Subcutaneous preadipocyte (primary cell): ENCODE measurements around the gene TTBK2. TPM values are rescaled to one million over a fixed set of nuclear protein-coding genes. Genes with fewer than 3 reads are reported as not detected.

Experiments used
- small RNA-seq: library from RNA; depleted of rRNA; stranded (forward); fragments of <200 nt; gene quantifications from one replicate; pipeline ENCODE3, GENCODE V24; 2012
- total RNA-seq: library from RNA; depleted of rRNA; stranded (reverse); fragments of >200 nt; gene quantifications from 2 replicates; pipeline ENCODE4 v1.2.3, GENCODE V29; 2012

Gene TTBK2
- total RNA-seq = 4.4 and 7.2 TPM in 2 replicates

DNA sequence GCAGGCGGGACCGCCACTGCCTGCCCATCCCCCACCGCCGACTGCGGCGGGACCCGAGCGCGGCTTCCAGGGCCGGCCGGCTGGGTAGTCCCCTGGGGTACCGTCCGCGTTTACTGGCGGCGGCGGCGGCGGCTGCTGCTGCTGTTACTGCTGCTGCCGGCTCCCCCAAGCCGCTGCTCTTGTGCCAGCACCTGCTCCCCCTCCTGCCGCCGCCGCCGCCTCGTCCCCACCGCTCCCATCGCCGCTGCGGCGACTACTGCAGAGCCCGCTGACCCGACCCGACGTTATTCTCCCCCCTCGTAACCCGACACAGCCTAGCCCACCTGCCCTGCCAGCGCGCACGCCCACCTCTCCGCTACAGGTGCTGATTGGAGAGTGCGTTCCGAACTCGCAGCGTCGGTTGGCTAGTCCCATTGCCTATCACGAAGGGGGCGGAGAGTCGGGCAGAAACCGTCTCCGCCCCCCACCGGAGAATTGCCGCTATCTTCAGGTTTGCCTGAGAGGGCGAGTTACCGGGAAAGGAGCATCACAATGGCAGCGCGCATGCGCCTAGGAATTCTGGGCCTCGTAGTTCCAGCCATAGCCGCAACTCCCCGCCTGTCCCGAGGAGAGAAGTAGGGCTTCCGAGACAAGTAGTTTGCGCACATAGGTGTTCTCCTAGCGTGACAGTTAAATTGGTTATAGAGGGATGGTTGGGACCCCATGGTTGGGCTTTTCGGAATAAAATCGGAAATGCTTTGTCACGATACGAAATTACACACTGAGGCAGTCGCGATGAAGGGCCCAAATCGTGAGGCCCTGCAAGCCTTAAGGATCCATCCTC, at the start of gene TTBK2:
TTBK2 (minus strand) TSS at position 260 of the 823 bp plus-strand sequence. CDS start 42,161 bp downstream, outside the sequence.

DNA sequence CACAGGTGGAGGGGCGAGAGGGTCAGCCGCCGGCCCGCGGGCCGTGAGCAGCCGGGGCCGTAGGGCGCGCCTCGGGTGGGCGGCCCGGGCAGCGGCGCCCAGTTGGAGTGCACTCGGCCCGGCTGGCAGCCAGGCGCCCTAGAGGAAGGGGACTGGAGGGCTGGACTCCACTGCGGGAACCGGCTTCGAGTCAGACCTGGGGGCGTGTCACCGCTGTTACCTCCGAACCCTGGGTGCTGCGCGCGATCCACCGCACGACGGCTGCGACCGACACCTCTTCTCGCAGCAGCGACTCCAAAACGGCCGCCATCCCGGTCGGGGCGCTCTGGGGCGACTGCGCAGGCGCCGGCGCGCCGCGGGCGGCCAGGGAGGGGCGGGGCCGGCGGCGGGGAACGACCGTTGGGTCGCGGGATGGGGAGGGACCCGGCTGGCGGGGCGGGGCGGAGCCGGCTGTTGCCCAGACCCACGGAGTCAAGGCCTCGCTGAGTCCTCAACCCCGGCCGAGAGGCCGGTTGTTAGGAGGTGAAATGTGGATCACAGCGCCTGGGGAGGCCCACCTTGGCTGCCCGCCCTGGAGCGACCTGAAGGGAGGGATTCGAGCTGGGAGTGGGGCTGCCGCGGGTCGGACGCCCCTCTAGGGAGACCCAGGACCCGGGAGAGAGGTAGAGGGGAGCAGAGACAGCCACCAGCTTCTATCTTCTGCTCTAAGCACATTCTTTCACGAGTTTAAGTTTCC, 183.6 kb downstream of the TTBK2 start, which contains the start of gene CDAN1:
CDAN1 (minus strand) TSS at position 336 of the 736 bp plus-strand sequence; CDS start at position 310, 26 bp downstream.

Small RNA genes within 50 kb of the gene (small RNA-seq; reads per million reads assigned to genes)
- not detected for gene KRT8P50

Other genes starting within 250 kb of the TTBK2 start
- gene CDAN1, start 183.7 kb downstream of the TTBK2 start, total RNA-seq = 6.2 and 11.9 TPM in 2 replicates
- 24.3 and 40.5 TPM in 2 replicates for gene UBR1, start 185.3 kb upstream of the TTBK2 start, total RNA-seq
- 11.0 and 17.6 TPM in 2 replicates for gene TMEM62, start 212.8 kb upstream of the TTBK2 start, total RNA-seq